Mesenchymal stem cell (in vitro differentiated cells and primary cell): ENCODE results near the gene BTG2.

Experiments used
- DNase-seq: peaks from one replicate; pipeline ENCODE4 v3.0.0-alpha.2; 2013
- H2AFZ ChIP-seq: one replicate; pipeline ENCODE4 v1.6.1; 2013; ENCODE audit warnings: low read depth, mild to moderate bottlenecking, control low read depth, inconsistent platforms, low read length, moderate library complexity
- H2AK5ac ChIP-seq: 2 replicates; pipeline ENCODE4 v1.6.1; 2013; ENCODE audit warnings: low read length, moderate library complexity, mild to moderate bottlenecking, inconsistent platforms; ENCODE audit not compliant: severe bottlenecking
- H2BK120ac ChIP-seq: one replicate; pipeline ENCODE4 v1.6.1; 2013; ENCODE audit warnings: low read depth, mild to moderate bottlenecking, inconsistent platforms, low read length, moderate library complexity
- H2BK12ac ChIP-seq, 2 experiments: one replicate each; pipeline ENCODE4 v1.6.1; 2013; ENCODE audit warnings: inconsistent platforms in 2 of 2, low read length in 2 of 2, mild to moderate bottlenecking in 2 of 2, moderate library complexity in 2 of 2, control low read depth in 1 of 2
- H2BK15ac ChIP-seq: one replicate; pipeline ENCODE4 v1.6.1; 2013; ENCODE audit warnings: mild to moderate bottlenecking, low read depth, inconsistent platforms; ENCODE audit not compliant: poor library complexity, severe bottlenecking
- H2BK5ac ChIP-seq: 2 replicates; pipeline ENCODE4 v1.6.1; 2013; ENCODE audit warnings: low read depth, mild to moderate bottlenecking, low read length, control low read depth, inconsistent platforms; ENCODE audit not compliant: poor library complexity, severe bottlenecking
- H3K14ac ChIP-seq, 2 experiments: one replicate each; pipeline ENCODE4 v1.6.1; 2013; ENCODE audit warnings: inconsistent platforms in 2 of 2, low read length in 2 of 2, control low read depth in 1 of 2, mild to moderate bottlenecking in 1 of 2, moderate library complexity in 1 of 2
- H3K18ac ChIP-seq, 2 experiments: one replicate each; pipeline ENCODE4 v1.6.1; 2013; ENCODE audit warnings: inconsistent platforms in 2 of 2, low read length in 2 of 2, control low read depth in 1 of 2, low read depth in 1 of 2, mild to moderate bottlenecking in 1 of 2
- H3K23ac ChIP-seq, 2 experiments: one replicate each; pipeline ENCODE4 v1.6.1; 2013; ENCODE audit warnings: inconsistent platforms in 2 of 2, low read length in 2 of 2, mild to moderate bottlenecking in 2 of 2, moderate library complexity in 2 of 2, control low read depth in 1 of 2
- H3K27ac ChIP-seq: 2 replicates; pipeline ENCODE4 v1.5.1; 2013; ENCODE audit warnings: mild to moderate bottlenecking, moderate library complexity, low read length, control low read depth, inconsistent platforms; ENCODE audit not compliant: poor library complexity, severe bottlenecking
- H3K27me3 ChIP-seq, 2 experiments: 2 replicates each; pipeline versions ENCODE4 v1.6.1 to v1.7.0; 2013; ENCODE audit warnings: low read length in 2 of 2, mild to moderate bottlenecking in 2 of 2, moderate library complexity in 2 of 2, control low read depth in 1 of 2, inconsistent platforms in 1 of 2; ENCODE audit not compliant: control insufficient read depth in 1 of 2, insufficient read depth in 1 of 2
- H3K36me3 ChIP-seq, 2 experiments: 2 replicates each; pipeline versions ENCODE4 v1.6.1 to v1.7.0; 2013; ENCODE audit warnings: low read length in 2 of 2, control low read depth in 1 of 2, inconsistent platforms in 1 of 2, low read depth in 1 of 2, mild to moderate bottlenecking in 1 of 2; ENCODE audit not compliant: insufficient read depth in 2 of 2, control insufficient read depth in 1 of 2
- H3K4ac ChIP-seq, 2 experiments: one replicate each; pipeline ENCODE4 v1.6.1; 2013; ENCODE audit warnings: inconsistent platforms in 2 of 2, low read length in 2 of 2, mild to moderate bottlenecking in 2 of 2, moderate library complexity in 2 of 2, control low read depth in 1 of 2, low read depth in 1 of 2
- H3K4me1 ChIP-seq: 2 replicates; pipeline ENCODE4 v1.6.1; 2013; ENCODE audit warnings: low read depth, low read length, control low read depth; ENCODE audit not compliant: control insufficient read depth, insufficient read depth
- H3K4me2 ChIP-seq: 2 replicates; pipeline ENCODE4 v1.6.1; 2013; ENCODE audit warnings: low read length, mild to moderate bottlenecking, inconsistent platforms; ENCODE audit not compliant: poor library complexity, severe bottlenecking
- H3K4me3 ChIP-seq, 2 experiments: 2 replicates each; pipeline versions ENCODE4 v1.5.1 to v1.7.0; 2013; ENCODE audit warnings: low read length in 2 of 2, mild to moderate bottlenecking in 2 of 2, control low read depth in 1 of 2, low read depth in 1 of 2; ENCODE audit not compliant: insufficient read depth in 1 of 2
- H3K79me1 ChIP-seq: replicated peaks from 2 replicates; pipeline ENCODE4 v1.6.1; 2013; ENCODE audit warnings: mild to moderate bottlenecking, control low read depth, low read length, inconsistent platforms; ENCODE audit not compliant: poor library complexity, severe bottlenecking
- H3K9ac ChIP-seq: 2 replicates; pipeline ENCODE4 v1.7.0; 2013; ENCODE audit warnings: mild to moderate bottlenecking, low read length, moderate library complexity
- H3K9me3 ChIP-seq: 2 replicates; pipeline ENCODE4 v1.7.0; 2013; ENCODE audit warnings: mild to moderate bottlenecking, low read length; ENCODE audit not compliant: control insufficient read depth
- H4K8ac ChIP-seq: one replicate; pipeline ENCODE4 v1.6.1; 2013; ENCODE audit warnings: inconsistent platforms, mild to moderate bottlenecking, low read length, moderate library complexity
- H4K91ac ChIP-seq: one replicate; pipeline ENCODE4 v1.6.1; 2013; ENCODE audit warnings: mild to moderate bottlenecking, low read length, inconsistent platforms
- WGBS: methylation state at CpG from one replicate; pipeline ENCODE4 v1.1.7; 2013; ENCODE audit warnings: mixed read lengths; 5-methylcytosine and 5-hydroxymethylcytosine counted together

Gene BTG2

DNA sequence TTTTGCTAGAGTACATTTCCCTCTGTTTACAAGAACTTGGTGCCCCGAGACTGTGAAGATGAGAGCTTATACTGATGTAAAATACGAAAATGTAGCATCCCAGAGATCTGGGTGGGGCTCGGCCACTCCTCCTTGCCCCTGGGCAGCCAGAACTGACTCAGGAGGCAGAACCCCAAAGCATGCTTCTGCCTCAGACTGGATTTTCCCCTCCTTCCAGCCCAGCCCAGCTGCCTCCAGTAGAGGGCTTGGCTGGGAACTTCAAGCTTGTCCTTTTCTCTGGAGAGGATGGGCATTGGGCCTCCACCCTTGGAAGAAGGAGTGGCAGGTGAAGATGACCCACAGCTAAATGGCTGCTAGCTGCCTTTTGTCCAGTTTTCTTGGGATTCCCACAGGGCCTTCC lies 24.3 kb upstream of the BTG2 start:
- no peak overlapping the region for H4K8ac ChIP-seq
- H2BK5ac ChIP-seq: no peak overlapping the region
- H3K79me1 ChIP-seq: no peaks in the 10 kb centered on the region
- H3K4me1 ChIP-seq: peaks cover 12% of the 10 kb centered on the region
- no peak overlapping the region for H2AFZ ChIP-seq
- no peak overlapping the region for H3K14ac ChIP-seq
- peak; percentile 41 for DNase-seq
- 89% methylated on average over 3 of the region's 3 CpGs for WGBS
- peak overlapping the region in 1 of 2 experiments; percentile 19 for H2BK12ac ChIP-seq
- no peak overlapping the region for H3K23ac ChIP-seq
- H3K36me3 ChIP-seq: no peaks in the 10 kb centered on the region
- H3K9me3 ChIP-seq: no peaks in the 10 kb centered on the region
- H3K4me2 ChIP-seq: no peak overlapping the region
- no peak overlapping the region for H2BK120ac ChIP-seq
- no peak overlapping the region for H4K91ac ChIP-seq
- H3K27me3 ChIP-seq: peaks cover 11 to 12% of the 10 kb centered on the region in 2 experiments
- no peak overlapping the region for H3K18ac ChIP-seq
- no peak overlapping the region for H2AK5ac ChIP-seq
- H3K4ac ChIP-seq: no peak overlapping the region
- no peak overlapping the region for H3K27ac ChIP-seq
- H2BK15ac ChIP-seq: no peak overlapping the region
- no peak overlapping the region for H3K4me3 ChIP-seq
- H3K9ac ChIP-seq: no peak overlapping the region

DNA sequence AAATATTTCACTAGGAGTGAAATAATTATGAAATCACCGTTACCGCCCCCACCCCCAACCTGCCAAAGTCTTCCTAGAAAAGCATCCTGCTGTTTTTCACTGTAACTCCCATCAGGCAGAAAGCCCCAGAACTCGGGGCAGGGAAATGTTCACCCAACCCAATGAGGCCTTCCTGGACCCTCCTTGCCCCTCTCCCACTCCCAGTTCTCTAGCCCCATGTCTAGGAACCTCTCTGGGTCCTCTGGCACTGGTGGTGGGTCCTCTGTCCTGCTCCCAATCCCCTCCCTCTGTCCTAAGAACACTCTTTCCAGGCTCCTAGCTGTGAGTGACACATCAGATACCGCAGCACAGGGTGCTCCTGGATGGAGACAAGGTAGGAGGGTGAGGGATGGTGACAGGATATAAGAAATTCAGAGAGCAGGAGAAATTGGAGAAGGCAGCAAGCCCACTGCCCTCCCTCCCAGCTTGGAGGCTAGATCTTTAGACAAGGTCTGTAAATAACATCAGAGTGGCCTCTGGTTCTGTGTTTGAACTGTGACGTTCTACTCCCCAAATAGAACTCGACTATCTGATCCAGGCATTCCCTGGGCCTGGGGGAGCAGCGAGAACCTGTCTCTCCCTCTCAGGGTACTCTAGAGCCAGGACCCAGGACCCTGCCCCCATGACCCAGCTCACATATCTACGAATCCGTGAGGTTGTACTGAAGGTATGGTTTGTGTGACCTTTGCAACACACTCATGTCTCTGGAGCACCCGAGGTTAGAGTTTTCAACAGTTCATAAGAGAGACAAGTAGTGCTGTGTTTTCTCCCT lies 23.3 kb upstream of the BTG2 start:
- H3K36me3 ChIP-seq: no peaks in the 10 kb centered on the region
- peaks cover 7 to 17% of the 10 kb centered on the region in 2 experiments for H3K27me3 ChIP-seq
- no peak overlapping the region for H2BK15ac ChIP-seq
- H2AFZ ChIP-seq: no peak overlapping the region
- H4K91ac ChIP-seq: no peak overlapping the region
- no peak overlapping the region for H3K14ac ChIP-seq
- 77% methylated on average over 7 of the region's 10 CpGs for WGBS
- no peaks in the 10 kb centered on the region for H3K79me1 ChIP-seq
- no peak overlapping the region for H3K4me3 ChIP-seq
- no peak overlapping the region for H4K8ac ChIP-seq
- peak overlapping the region in 1 of 2 experiments; percentile 6 for H3K18ac ChIP-seq
- H2BK5ac ChIP-seq: no peak overlapping the region
- H2BK12ac ChIP-seq: no peak overlapping the region
- DNase-seq: no peak
- no peak overlapping the region for H2AK5ac ChIP-seq
- no peak overlapping the region for H3K27ac ChIP-seq
- H3K4me2 ChIP-seq: no peak overlapping the region
- no peak overlapping the region for H3K4ac ChIP-seq
- peaks cover 12% of the 10 kb centered on the region for H3K4me1 ChIP-seq
- H2BK120ac ChIP-seq: no peak overlapping the region
- no peak overlapping the region for H3K9ac ChIP-seq
- H3K9me3 ChIP-seq: no peaks in the 10 kb centered on the region
- H3K23ac ChIP-seq: no peak overlapping the region

DNA sequence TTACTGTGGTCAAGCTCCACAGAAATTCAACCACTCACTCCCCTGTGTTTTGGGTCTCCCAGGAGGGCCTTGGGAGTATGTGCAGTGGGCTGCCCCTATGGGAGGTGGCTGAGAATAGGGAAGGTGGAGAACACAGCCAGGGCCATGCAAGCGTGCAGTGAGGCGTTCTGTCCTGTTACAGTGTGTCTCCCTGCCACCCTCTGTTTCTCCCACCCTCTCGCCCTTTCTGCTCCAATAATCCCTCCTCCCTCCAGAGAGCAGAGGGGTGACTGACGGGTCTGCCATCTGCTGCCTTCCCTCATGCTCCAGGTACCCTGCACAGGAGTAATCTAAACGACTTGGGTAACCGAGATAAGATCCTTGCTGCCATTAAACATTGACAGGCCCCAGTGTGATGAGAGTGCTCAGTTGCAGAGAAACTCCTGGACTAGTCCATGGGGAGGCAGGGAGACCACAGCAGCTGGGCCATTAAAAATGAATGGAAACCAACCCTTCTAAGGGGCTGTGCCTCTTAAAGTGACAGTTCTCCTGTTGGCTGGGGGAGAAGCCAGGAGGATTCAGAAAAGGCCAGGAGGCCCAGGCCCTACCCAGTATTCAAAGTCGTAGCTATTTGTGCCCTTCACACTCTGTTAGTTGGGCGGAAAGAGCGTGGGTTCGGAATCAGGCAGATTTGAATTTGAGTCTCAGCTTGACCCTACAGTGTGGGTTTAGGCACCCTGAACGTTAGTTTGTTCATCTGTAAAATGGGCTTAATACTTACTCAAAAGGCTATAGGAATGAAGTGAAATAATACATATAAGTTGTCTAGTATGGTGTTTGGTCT lies 22.4 kb upstream of the BTG2 start:
- Histone ChIP-seq H2BK120ac (no peak overlapping the region), H3K14ac (no peak overlapping the region), H4K91ac (no peak overlapping the region), H2BK12ac (no peak overlapping the region), H3K4me1 (peaks cover 18% of the 10 kb centered on the region), H3K18ac (no peak overlapping the region), H2AK5ac (no peak overlapping the region), H3K4me2 (no peak overlapping the region), H3K4ac (no peak overlapping the region), H3K79me1 (no peaks in the 10 kb centered on the region), H3K27me3 (peaks cover 7 to 17% of the 10 kb centered on the region in 2 experiments), H4K8ac (no peak overlapping the region), H3K23ac (no peak overlapping the region), H2BK5ac (no peak overlapping the region), H2AFZ (no peak overlapping the region), H3K9ac (no peak overlapping the region), H3K4me3 (no peak overlapping the region), H2BK15ac (no peak overlapping the region), H3K36me3 (no peaks in the 10 kb centered on the region), H3K9me3 (no peaks in the 10 kb centered on the region), H3K27ac (no peak overlapping the region)
- WGBS: 78% methylated on average over 11 of the region's 11 CpGs
- DNase-seq: no peak

DNA sequence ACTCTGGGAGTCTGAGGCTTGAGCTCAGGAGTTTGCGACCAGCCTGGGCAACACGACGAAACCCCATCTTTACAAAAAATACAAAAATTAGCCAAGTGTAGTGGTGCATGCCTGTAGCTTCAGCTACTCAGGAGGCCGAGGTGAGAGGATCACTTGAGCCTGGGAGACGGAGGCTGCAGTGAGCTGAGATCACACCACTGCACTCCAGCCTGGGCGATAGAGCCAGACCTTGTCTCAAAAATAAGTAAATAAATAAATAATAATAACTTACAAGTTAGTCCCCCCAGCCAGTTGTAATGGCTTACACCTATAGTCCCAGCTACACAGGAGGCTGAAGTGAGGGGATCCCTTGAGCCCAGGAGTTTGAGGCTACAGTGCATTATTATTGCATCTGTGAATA lies 21.7 kb upstream of the BTG2 start:
- 96% methylated on average over 5 of the region's 6 CpGs for WGBS

More for the DNA sequence above, 21.7 kb upstream of the BTG2 start:
- no peak overlapping the region for H3K4me3 ChIP-seq
- H2BK15ac ChIP-seq: no peak overlapping the region
- no peaks in the 10 kb centered on the region for H3K9me3 ChIP-seq
- H3K14ac ChIP-seq: no peak overlapping the region
- no peak overlapping the region for H2BK120ac ChIP-seq
- DNase-seq: no peak
- H3K9ac ChIP-seq: no peak overlapping the region
- H2AK5ac ChIP-seq: no peak overlapping the region
- peaks cover 14% of the 10 kb centered on the region for H3K4me1 ChIP-seq
- H3K4ac ChIP-seq: no peak overlapping the region
- no peak overlapping the region for H3K4me2 ChIP-seq
- no peaks in the 10 kb centered on the region for H3K79me1 ChIP-seq
- H4K91ac ChIP-seq: no peak overlapping the region
- peaks cover 7 to 17% of the 10 kb centered on the region in 2 experiments for H3K27me3 ChIP-seq
- no peak overlapping the region for H4K8ac ChIP-seq
- H3K18ac ChIP-seq: no peak overlapping the region
- H3K27ac ChIP-seq: no peak overlapping the region
- no peak overlapping the region for H2AFZ ChIP-seq
- H2BK12ac ChIP-seq: no peak overlapping the region
- H3K36me3 ChIP-seq: no peaks in the 10 kb centered on the region
- no peak overlapping the region for H3K23ac ChIP-seq
- no peak overlapping the region for H2BK5ac ChIP-seq
